ENCODE results near the gene TRPM2.

The TRPM2 gene

GRCh38 chr21:44433791-44434567 is 80.6 kb downstream of the TRPM2 start:
- FAIRE-seq = no peak

DNA sequence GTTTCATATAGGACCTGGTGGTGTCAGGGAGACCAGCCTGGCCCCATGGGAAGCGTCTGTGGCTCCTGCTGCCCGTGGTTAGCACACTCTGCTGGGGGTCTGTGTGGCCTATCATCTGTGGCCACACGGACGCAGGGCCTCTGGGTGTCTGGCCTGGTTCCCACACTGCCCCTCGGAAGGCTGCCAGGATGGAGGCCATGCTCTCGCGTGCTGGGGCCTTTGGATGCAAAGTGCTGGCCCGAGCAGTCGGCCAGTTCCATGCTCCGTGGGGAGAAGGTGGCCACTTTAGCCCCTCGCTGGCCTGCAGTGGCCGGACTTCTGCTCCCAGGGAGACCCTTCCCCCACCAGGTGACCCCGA is 81.1 kb downstream of the TRPM2 start:
- no peak for FAIRE-seq

GRCh38 chr21:44434936-44435635 is 81.7 kb downstream of the TRPM2 start:
- no peak for FAIRE-seq

DNA sequence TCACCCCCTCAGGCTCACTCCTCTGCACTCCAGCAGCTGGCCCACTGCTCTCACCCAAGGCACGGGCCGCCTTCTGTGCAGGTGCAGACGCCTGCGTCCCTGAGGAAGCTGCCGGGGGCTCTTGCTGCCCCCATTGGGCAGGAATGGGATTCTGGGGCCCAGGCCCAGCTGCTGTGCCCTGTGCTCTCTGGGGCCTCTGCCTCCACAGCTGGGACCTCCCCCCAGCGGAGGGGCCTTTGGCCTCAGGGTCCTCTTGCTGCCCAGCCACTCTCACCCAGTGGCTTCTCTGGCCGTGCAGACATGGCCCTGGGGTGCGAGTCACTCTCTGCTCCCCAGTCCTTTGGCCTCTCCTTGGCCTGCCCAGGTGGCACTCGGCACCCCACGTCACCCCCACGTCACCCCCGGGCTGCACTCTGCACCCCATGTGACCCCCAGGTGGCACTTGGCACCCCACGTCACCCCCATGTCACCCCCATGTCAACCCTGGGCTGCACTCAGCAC is 82.7 kb downstream of the TRPM2 start:
- FAIRE-seq = no peak

GRCh38 chr21:44436958-44437357 is 83.5 kb downstream of the TRPM2 start:
- FAIRE-seq = no peak

GRCh38 chr21:44437371-44437695 is 83.9 kb downstream of the TRPM2 start:
- no peak for FAIRE-seq

DNA sequence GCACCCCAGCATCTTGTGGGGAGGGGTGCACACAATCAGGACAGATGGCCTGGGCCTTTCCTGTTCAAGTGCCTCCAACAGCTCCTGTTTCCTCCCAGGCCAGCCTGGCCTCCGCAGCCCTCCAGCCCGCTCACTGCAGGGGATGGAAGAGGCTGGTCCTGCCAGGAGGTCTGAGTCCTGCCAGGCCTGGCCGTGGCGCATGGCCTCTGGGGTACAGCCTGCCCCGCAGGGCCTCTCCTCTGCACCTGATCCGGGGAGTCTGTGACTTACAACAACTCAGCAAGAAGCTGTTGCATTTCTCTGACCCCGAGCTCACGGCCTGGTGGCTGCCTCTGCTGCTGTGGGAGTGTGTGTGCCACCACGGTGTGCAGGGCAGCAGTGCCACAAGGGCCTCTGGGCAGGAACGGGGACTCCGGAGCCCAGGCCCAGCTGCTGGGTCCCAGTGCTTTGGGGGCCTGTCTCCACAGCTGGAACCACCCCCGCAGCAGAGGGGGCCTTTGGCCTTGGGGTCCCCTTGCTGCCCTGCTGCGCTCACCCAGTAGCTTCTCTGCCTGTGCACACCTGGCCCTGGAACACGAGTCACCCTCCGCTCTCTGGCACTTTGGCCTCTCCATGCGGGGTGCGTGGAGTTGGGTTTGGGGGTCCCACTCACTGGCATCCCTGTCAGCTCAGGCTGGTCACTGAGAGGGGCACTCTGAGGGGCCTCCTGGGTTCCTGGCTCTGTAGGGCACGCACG is 84.4 kb downstream of the TRPM2 start:
- no peak for FAIRE-seq

DNA sequence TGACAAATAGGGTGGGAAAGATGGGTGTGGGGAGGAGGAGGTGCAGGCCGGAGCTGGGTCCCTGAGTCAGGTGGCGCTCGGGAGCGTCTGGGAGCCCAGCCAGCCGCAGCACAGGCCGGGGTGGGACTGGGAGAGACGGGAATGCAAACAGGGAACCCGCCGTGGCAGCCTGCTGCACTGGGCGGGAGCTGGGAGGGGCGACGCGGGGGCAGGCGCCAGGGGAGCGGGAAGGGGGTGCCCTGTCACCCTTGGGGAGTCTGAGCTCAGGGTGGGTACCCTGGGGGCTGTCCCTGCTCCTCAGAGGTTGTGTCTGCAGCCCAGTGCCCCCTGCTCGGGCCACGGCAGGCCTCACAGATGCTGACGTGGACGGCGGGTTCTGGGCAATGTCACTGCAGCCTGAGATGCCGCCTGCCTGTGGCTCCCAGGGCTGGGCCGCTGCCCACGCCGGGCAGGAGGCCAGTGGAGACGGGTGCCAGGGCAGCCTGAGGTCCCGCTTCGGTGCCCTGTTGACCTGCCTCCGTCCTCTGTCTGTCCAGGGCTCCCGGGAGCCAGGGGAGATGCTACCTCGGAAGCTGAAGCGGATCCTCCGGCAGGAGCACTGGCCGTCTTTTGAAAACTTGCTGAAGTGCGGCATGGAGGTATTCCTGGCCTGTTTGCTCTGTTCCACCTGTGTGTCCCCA is 85.2 kb downstream of the TRPM2 start:
- no peak for FAIRE-seq

- FAIRE-seq = no peak
Observed at GRCh38 chr21:44439211-44439600, 85.8 kb downstream of the TRPM2 start.

GRCh38 chr21:44440241-44441040 is 87.0 kb downstream of the TRPM2 start:
- no peak for FAIRE-seq

DNA sequence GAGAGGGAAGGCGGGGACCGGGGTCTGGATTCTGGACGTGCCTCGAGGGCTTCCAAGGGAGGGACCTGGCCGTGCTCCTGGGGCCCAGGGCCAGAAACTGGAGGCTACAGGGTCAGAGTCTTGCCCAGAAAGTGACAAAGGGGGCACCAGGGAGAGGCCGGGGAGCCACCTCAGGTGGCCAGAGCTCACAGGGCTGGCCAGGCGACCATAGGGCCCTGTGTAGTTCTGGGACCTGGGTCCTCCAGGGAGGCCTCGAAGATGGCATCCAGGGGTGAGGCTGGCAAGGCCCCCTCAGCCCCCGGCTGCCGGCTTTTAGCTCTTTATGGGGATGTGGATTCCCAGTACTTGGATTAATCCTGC is 87.6 kb downstream of the TRPM2 start:
- FAIRE-seq = no peak

GRCh38 chr21:44441581-44442265 is 88.3 kb downstream of the TRPM2 start:
- no peak for FAIRE-seq

GRCh38 chr21:44442266-44443125 is 89.1 kb downstream of the TRPM2 start:
- no peak for FAIRE-seq

- no peak for FAIRE-seq
Observed at GRCh38 chr21:44443291-44443890, 90.0 kb downstream of the TRPM2 start.

DNA sequence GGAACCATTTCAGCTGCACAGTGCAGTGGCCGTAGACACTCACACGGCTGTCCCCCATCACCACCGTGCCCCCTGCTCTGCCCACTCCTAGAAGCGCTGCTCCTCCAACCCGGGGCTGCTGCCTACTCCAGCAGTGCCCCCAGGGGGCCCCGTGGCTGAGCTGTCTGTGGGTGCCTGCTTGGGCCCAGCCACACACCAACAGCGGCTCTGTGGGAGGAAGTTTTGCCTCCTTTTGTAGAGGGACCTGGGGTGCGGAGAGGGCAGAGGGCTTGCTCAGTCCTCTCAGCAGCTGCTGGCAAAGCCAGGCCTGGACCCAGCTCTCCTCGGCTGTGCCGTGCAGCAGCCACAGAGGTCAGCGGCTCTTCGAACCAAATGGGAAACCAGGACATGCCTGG is 90.5 kb downstream of the TRPM2 start:
- FAIRE-seq = no peak

DNA sequence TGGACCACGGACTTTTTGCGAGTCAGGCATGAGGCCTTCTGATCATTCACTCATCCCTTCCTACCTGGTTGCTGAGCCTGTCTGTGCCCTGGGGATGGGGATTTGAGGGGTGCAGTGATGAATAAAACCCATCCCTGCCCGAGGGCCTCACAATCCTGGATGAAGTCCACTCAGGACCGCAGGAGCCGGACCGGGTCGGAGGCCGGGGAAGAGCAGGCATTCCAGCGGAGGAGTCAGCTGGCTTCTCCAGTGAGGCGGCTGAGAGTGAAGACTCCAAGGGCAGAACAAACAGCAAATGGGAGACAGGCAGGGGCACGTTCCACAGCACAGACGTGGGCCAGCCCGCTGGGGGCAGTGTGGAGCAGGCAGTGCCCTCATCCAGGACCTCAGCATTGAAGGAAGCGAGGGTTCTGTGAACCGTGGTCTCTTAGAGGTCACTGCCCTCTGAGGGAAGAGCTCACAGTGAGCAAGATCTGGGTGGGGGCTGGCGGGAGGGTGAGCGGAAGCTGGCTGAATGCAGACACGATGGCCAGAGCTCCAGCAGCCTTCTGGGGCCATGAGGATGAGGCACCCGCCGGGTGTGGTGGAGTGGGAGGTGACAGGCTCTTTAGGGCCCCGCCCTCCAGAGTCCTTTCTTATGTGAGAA is 91.0 kb downstream of the TRPM2 start:
- FAIRE-seq = no peak

GRCh38 chr21:44445145-44445812 is 91.9 kb downstream of the TRPM2 start:
- no peak for FAIRE-seq

DNA sequence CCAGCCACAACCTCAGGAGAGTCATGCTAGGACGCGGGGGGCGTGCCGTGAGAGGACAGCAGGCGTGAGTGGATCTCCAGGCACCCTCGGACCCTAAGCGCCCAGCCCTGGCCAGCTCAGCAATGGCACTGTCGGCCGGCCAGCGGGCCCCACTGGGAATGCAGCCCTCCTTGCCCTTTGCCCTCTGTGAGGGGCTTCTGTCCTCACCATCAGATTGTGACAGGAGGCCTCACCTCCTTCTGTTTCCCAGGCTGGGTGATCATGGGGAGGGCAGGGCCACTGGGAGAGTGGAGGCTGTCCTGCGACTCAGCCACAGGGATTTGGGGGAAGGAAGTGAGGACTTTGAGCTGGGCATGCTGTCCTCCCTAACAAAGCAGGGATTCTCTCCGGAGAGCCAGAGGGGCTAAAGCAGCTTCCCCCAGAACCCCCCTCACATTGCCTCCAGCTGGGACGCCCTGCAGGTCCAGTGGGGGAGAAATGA is 95.3 kb downstream of the TRPM2 start:
- no peak for FAIRE-seq
